Endodermal cell (in vitro differentiated cells): Measurements from ENCODE around the gene DRD3. TPM values are rescaled to one million over a fixed set of nuclear protein-coding genes. Genes with fewer than 3 reads are reported as not detected.

Experiments
- DNase-seq: peaks from one replicate; pipeline ENCODE4 v3.0.0-alpha.2; 2017
- H3K27ac ChIP-seq: 2 replicates; pipeline ENCODE4 v1.5.1; 2013; ENCODE audit warnings: mild to moderate bottlenecking, low read depth, low read length, moderate library complexity
- H3K27me3 ChIP-seq: 2 replicates; pipeline ENCODE4 v1.6.1; 2013; ENCODE audit warnings: mild to moderate bottlenecking, low read length, moderate library complexity; ENCODE audit not compliant: insufficient read depth, control insufficient read depth, poor library complexity, severe bottlenecking
- H3K36me3 ChIP-seq: 2 replicates; pipeline ENCODE4 v1.7.0; 2013; ENCODE audit warnings: mild to moderate bottlenecking, low read length, moderate library complexity; ENCODE audit not compliant: control insufficient read depth, insufficient read depth
- H3K4me1 ChIP-seq: one replicate; pipeline ENCODE4 v1.7.0; 2013; ENCODE audit warnings: low read length; ENCODE audit not compliant: control insufficient read depth, insufficient read depth
- H3K4me3 ChIP-seq: 2 replicates; pipeline ENCODE4 v1.5.1; 2013; ENCODE audit warnings: mild to moderate bottlenecking, low read length, moderate library complexity
- H3K9ac ChIP-seq: 2 replicates; pipeline ENCODE4 v1.6.1; 2013; ENCODE audit warnings: mild to moderate bottlenecking, low read length, moderate library complexity; ENCODE audit not compliant: poor library complexity, severe bottlenecking; ENCODE audit errors: extremely low read depth
- H3K9me3 ChIP-seq: 2 replicates; pipeline ENCODE4 v1.6.1; 2013; ENCODE audit warnings: mild to moderate bottlenecking, low read length, moderate library complexity; ENCODE audit not compliant: control insufficient read depth
- H3K27ac Mint-ChIP-seq: 2 replicates; pipeline ENCODE4 v1.8.0; 2020; ENCODE audit warnings: mixed read lengths
- H3K27me3 Mint-ChIP-seq: 2 replicates; pipeline ENCODE4 v1.8.0; 2021; ENCODE audit warnings: mild to moderate bottlenecking, mixed read lengths; ENCODE audit not compliant: insufficient read depth
- H3K36me3 Mint-ChIP-seq: 2 replicates; pipeline ENCODE4 v1.8.0; 2020; ENCODE audit warnings: low read depth, mixed read lengths
- H3K4me1 Mint-ChIP-seq: 2 replicates; pipeline ENCODE4 v1.8.0; 2020; ENCODE audit warnings: mixed read lengths
- H3K4me3 Mint-ChIP-seq: 2 replicates; pipeline ENCODE4 v1.8.0; 2020; ENCODE audit warnings: mild to moderate bottlenecking, moderate library complexity, mixed read lengths
- H3K9me3 Mint-ChIP-seq: 2 replicates; pipeline ENCODE4 v1.8.0; 2020; ENCODE audit warnings: mild to moderate bottlenecking, mixed read lengths
- WGBS, 2 experiments: methylation state at CpG; one replicate each; pipeline versions ENCODE4 v1.1.5 to v1.1.7; 2013; ENCODE audit warnings: missing lambda C conversion rate in 2 of 2, mixed read lengths in 1 of 2; ENCODE audit not compliant: insufficient coverage in 1 of 2, insufficient read length in 1 of 2; 5-methylcytosine and 5-hydroxymethylcytosine counted together
- total RNA-seq, 2 donors: library from RNA; stranded (reverse); fragmentation: NEBNext Ultra II Directional in 1 of 2; extraction: Animal tissue kit (Norgen Biotek cat#: 25700) in 1 of 2; gene quantifications; 2 replicates in 1 of 2; 3 replicates in 1 of 2; pipeline ENCODE4 v1.2.1, GENCODE V29; 2021
- TF ChIP-seq, protein P1 (sequence below): fragments of 200-600 bp; sonication (generic); conservative IDR thresholded peaks from 2 replicates; pipeline ENCODE4 v1.5.0; 2021; ENCODE audit warnings: antibody characterized with exemption, mild to moderate bottlenecking

Gene DRD3
- total RNA-seq, 2 donors from 2014 or later = not detected

DNA sequence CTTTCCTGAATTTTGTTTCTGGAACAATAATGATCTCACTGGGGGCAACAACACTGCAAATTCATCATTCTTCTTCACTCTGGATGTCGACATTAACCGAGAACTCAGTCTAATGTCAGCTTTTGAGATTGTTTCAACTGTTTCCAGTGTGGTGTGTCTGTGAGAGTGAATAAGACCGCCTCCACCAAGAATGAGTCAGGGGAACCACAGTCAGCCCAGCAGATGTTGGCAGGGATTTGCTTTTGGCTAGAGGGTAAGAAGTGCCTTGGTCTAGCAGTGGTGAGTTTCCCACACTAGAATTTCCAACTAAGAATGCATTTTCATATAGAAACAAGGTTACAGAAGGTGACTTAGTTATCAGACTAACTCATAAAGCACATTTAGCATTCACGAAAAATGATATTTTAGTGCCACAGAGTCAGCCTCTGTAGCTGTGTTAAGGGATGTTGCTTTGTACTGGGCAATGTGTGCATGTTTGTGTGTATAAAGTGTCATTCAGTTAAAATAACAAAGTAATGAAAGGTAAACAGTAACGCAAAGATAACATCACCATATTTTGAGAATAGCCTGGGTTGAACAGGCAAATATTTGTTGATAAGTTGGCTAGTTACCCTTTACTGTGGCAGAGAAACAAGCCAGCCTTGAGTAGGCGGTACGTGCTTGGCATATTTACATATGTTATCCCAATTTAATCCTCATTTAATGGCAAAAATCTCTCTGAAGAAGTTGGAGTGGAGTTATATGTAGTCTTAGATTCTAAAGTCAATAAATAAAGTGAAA lies 33.8 kb downstream of the DRD3 start:
- Histone ChIP-seq H3K4me1 (no peaks in the 10 kb centered on the region), H3K9ac (no peak overlapping the region), H3K27ac (no peak overlapping the region), H3K36me3 (no peaks in the 10 kb centered on the region), H3K27me3 (no peaks in the 10 kb centered on the region), H3K9me3 (no peaks in the 10 kb centered on the region), H3K4me3 (no peak overlapping the region)
- H3K9me3 Mint-ChIP-seq = no peaks in the 10 kb centered on the region
- 90 to 92% methylated on average over 2 to 7 of the region's 7 CpGs for WGBS, 2 experiments
- no peak overlapping the region for H3K27ac Mint-ChIP-seq
- TF ChIP-seq, protein P1, sequence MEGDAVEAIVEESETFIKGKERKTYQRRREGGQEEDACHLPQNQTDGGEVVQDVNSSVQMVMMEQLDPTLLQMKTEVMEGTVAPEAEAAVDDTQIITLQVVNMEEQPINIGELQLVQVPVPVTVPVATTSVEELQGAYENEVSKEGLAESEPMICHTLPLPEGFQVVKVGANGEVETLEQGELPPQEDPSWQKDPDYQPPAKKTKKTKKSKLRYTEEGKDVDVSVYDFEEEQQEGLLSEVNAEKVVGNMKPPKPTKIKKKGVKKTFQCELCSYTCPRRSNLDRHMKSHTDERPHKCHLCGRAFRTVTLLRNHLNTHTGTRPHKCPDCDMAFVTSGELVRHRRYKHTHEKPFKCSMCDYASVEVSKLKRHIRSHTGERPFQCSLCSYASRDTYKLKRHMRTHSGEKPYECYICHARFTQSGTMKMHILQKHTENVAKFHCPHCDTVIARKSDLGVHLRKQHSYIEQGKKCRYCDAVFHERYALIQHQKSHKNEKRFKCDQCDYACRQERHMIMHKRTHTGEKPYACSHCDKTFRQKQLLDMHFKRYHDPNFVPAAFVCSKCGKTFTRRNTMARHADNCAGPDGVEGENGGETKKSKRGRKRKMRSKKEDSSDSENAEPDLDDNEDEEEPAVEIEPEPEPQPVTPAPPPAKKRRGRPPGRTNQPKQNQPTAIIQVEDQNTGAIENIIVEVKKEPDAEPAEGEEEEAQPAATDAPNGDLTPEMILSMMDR = no peak
- no peaks in the 10 kb centered on the region for H3K27me3 Mint-ChIP-seq
- peaks cover 16% of the 10 kb centered on the region for H3K4me1 Mint-ChIP-seq
- DNase-seq = no peak
- no peak overlapping the region for H3K4me3 Mint-ChIP-seq
- H3K36me3 Mint-ChIP-seq = no peaks in the 10 kb centered on the region

DNA sequence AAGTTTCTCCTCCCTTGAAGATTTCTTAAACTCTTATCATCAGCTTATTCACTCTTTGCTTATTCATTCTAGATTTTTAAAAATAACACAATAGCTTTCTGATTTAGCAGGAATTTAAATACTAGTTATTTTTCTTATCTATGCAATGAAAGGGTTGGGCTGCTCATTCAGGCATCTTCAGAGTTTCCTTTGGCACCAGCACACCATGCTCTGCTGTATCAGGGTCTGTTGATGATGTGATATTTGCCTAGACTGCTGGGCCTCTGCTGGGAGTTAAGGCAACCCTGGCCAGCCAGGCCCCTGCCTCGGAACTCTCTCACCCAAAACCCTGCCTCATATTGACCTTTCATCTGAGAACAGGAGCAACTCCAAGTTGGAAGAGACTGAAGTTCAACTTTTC lies 35.0 kb downstream of the DRD3 start:
- H3K36me3 Mint-ChIP-seq = no peaks in the 10 kb centered on the region
- no peaks in the 10 kb centered on the region for H3K9me3 Mint-ChIP-seq
- H3K27me3 Mint-ChIP-seq = no peaks in the 10 kb centered on the region
- 64 to 88% methylated on average over 1 of the region's 1 CpG for WGBS, 2 experiments
- TF ChIP-seq, protein P1 = no peak
- H3K27me3 ChIP-seq = no peaks in the 10 kb centered on the region
- no peak overlapping the region for H3K9ac ChIP-seq
- H3K4me1 Mint-ChIP-seq = peaks cover 16% of the 10 kb centered on the region
- H3K36me3 ChIP-seq = no peaks in the 10 kb centered on the region
- H3K4me3 ChIP-seq = no peak overlapping the region
- DNase-seq = no peak
- H3K27ac Mint-ChIP-seq = no peak overlapping the region
- no peaks in the 10 kb centered on the region for H3K4me1 ChIP-seq
- H3K4me3 Mint-ChIP-seq = no peak overlapping the region
- no peak overlapping the region for H3K27ac ChIP-seq
- H3K9me3 ChIP-seq = no peaks in the 10 kb centered on the region

DNA sequence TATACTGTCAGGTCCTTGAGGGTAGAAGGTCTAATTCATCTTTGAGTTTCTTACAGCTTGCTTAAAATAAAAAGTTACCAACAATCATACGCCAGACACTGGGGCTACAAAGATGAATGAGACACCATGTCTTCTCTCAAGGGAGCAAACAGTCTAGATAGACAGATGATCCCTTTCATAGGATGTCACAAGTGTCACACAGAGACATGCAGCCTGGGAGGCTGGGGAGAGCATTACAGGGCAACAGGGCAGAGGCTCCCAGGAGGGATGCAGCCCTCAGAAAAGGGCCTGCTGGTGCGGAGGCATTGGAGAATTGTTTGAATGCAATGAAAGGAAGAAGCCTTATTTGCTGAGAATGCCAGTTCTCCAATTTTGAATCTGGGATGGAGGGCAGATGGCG lies 39.0 kb downstream of the DRD3 start:
- no peak overlapping the region for H3K4me3 ChIP-seq
- H3K4me1 ChIP-seq = no peaks in the 10 kb centered on the region
- TF ChIP-seq, protein P1 = no peak
- no peak for DNase-seq
- WGBS, 2 experiments = 90 to 92% methylated on average over 2 to 3 of the region's 3 CpGs
- Mint-ChIP-seq H3K9me3 (no peaks in the 10 kb centered on the region), H3K4me3 (no peak overlapping the region), H3K27me3 (no peaks in the 10 kb centered on the region), H3K36me3 (no peaks in the 10 kb centered on the region), H3K27ac (no peak overlapping the region), H3K4me1 (peaks cover 16% of the 10 kb centered on the region)
- H3K9me3 ChIP-seq = no peaks in the 10 kb centered on the region
- H3K27ac ChIP-seq = no peak overlapping the region
- no peak overlapping the region for H3K9ac ChIP-seq
- H3K36me3 ChIP-seq = no peaks in the 10 kb centered on the region
- no peaks in the 10 kb centered on the region for H3K27me3 ChIP-seq
